HG03565 (cell line): ENCODE results near the gene TUBGCP3.
"Not testable (repeated sequence)": the region's sequence is repeated elsewhere in the genome, so short reads cannot be mapped to it uniquely, and the experiment has no call there.

ENCODE experiments used
- ATAC-seq: cut with Tn5 transposase; IDR thresholded peaks from one replicate; pipeline ENCODE4 v1.9.1; 2021; ENCODE audit warnings: mild to moderate bottlenecking, moderate library complexity; ENCODE audit not compliant: unreplicated experiment

The TUBGCP3 gene

DNA sequence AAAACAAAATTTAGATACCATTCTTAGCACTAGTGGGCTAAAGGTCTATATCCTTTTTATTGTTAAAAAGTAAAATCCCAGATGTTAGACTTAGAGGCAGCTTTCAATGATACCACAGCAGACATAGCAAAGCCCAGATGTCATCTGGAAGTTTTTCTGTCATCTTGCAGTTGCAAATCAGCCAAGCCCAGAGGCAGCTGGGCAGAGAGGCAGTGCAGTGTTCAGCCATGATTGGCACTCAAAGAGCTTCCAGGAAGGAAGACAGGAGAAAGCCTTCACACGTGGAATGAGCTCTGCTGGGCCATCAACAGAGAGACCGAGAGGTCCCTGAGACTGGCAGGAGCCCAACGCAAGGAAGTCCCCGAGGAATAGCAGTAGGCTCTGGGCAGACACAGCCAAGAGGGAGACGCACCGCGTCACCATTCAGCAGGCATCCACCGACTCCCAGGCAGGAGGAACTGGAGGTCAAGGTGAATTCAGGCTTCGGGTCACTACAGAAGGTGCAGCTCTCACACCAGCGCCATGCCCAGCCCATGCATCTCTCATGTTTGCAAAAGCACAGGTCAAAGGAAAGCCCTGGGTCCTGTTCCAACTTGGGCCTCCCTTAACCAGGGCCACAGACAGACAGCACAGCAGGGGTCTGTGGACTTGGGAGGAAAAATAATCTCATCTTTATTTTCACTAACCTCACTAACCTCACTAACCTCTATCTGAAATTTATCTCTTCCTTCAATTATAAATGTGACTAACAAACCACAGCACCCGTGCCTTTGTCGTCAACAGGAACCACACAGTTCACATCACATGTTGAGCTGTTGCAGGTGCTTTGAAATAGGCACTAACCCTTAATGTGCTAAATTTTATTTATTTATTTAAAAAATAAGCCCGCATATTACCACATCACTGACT lies 54.9 kb downstream of the TUBGCP3 start:
- no peak for ATAC-seq

DNA sequence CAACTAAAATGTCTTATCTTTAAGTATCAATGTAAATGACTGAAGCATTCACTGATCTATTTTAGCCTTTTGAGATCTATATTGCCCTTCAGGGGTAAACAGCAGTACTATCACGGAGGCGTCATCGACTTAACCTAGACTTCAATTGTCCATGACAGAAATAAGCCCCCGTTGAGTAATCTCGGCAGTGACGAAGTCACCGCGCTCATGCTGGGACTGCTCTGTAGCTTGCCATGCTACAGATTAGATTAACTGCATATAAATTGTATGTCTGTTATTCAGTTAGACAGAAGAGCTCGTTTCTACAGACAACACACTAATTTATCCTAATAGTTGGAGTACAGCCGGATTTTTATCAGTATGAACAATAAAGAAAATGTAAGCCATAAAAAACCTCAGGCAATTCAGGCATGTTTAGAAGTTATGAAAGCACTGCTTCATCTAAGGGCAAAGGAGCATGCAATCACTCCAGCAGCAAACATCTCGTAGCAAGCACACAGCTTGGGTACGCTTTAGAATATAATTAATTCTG lies 56.6 kb downstream of the TUBGCP3 start:
- ATAC-seq = no peak

- no peak for ATAC-seq
These were observed 57.1 kb downstream of the TUBGCP3 start for GRCh38 chr13:112530861-112531260.

DNA sequence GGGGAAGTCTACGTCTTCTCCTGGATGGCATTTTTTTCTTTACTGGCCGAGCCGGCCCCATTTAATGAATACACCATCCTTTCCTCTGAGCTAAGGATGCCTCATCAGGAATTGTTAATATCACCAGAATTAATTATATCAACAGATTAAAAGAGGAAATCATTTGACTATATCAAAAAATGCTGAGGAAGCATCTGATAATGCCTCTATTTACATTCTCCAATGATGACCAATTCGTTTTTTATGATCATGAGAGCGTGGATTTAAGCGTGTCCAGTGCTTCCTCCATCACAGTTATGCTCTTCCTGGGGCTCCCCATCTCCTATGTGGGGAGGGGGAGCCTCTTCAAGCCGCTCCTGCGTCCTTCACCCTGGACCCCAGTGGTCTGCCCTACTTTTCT lies 58.7 kb downstream of the TUBGCP3 start:
- no peak for ATAC-seq

GRCh38 chr13:112526146-112526853 lies 61.7 kb downstream of the TUBGCP3 start:
- no peak for ATAC-seq

- no peak for ATAC-seq
These were observed 62.5 kb downstream of the TUBGCP3 start for GRCh38 chr13:112525356-112525945.

DNA sequence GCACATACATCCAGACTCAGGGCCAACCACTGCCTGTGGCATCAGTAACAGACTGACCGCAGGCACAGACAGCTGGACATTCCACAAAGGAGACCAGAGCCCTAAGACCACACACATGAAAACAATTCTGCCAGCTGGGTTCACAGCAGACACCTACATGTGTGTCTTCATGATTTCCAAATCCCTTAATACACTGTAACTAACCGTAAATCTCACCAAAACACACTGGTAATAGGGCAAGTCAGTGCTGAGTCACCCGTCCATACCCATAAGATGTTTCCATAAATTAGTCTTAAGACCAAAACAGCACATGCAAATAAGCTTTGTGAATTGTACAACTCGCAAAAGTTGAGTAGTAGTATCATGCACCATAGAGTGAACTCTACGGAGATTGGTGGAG lies 65.4 kb downstream of the TUBGCP3 start:
- ATAC-seq = no peak

GRCh38 chr13:112521073-112521685 lies 66.8 kb downstream of the TUBGCP3 start:
- ATAC-seq = no peak

GRCh38 chr13:112519517-112520060 lies 68.4 kb downstream of the TUBGCP3 start:
- no peak for ATAC-seq

DNA sequence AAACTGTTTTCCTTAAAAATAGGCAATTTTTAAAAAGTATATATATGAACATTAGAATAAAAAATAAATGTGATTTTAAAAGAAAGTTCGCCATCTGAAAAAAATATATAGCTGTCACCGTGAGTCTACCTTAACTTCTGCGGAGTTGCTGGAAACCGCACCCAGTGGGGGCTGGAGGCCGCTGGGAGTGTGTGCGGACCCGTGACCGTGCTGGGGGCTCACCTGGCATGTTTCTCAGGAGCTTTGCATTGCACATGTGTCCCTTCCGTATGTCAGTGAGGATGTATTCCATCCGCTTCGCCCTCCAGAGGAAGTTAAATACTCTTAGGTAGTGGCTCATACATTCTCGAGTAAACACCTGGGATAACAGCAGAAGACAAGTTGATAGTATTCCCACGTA lies 71.7 kb downstream of the TUBGCP3 start:
- no peak for ATAC-seq

GRCh38 chr13:112513761-112514160 lies 74.2 kb downstream of the TUBGCP3 start:
- ATAC-seq = no peak

- no peak for ATAC-seq
These were observed 76.8 kb downstream of the TUBGCP3 start for GRCh38 chr13:112510987-112511685.

GRCh38 chr13:112510002-112510780 lies 77.8 kb downstream of the TUBGCP3 start:
- ATAC-seq = no peak

DNA sequence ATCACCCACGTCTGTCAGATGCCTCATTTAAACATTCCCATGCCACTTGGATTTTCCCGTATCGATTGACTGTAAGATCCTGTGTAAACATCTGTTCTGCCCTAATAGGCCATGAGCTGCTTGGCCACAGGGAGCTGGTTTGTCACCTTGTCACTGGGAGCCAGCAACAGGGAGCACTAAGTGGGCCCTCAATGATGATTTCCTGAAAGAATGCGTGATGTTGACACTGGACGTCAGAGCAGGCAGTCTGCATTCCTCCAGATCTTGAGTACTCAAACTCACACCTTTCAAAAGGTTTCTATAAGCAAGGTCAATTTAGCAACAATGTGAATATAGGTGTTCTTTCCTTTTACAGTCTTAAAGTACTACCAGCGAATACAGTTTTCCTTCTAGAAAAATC lies 78.8 kb downstream of the TUBGCP3 start:
- no peak for ATAC-seq

- no peak for ATAC-seq
These were observed 81.9 kb downstream of the TUBGCP3 start for GRCh38 chr13:112506046-112506445.

GRCh38 chr13:112496166-112496565 lies 91.8 kb downstream of the TUBGCP3 start:
- ATAC-seq = no peak

- ATAC-seq = no peak
These were observed 92.5 kb downstream of the TUBGCP3 start for GRCh38 chr13:112495465-112495864.

DNA sequence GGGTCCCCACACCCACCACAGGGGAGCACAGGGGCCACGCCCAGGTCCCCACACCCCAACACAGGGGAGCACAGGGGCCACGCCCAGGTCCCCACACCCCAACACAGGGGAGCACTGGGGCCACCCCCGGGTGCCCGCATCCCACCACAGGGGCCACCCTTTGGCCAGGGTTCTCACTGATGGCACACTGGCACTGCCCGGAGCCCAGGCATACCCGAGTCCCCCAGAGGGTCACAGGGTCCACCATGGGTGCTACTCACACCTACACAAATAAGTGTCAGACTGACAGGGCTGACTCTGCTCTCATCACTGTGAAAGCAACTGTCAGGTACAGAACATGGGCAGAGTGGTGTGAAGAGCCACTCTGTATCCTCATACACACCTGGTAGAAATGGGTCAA lies 98.8 kb downstream of the TUBGCP3 start:
- ATAC-seq = no peak

DNA sequence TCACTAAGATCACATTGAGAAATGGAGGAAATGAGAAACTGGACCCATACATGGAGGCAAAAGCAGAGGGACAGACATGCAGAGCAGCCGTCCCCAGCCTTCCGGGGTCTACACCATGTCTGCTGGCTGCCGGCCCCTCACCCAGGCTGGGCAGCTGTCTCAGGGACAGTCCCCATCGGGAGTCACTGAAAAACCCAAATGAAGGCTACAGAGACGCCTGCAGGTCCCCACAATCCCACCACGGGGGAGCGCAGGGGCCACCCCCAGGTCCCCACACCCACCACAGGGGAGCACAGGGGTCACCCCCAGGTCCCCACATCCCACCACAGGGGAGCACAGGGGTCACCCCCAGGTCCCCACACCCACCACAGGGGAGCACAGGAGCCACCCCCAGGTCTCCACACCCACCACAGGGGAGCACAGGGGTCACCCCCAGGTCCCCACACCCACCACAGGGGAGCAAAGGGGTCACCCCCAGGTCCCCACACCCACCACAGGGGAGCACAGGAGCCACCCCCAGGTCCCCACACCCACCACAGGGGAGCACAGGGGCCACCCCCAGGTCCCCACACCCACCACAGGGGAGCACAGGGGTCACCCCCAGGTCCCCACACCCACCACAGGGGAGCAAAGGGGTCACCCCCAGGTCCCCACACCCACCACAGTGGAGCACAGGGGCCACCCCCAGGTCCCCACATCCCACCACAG lies 99.5 kb downstream of the TUBGCP3 start:
- not testable (repeated sequence) for ATAC-seq
